ENCODE results near the gene SLFN13. TPM values are rescaled to one million over a fixed set of nuclear protein-coding genes. Genes with fewer than 3 reads are reported as not detected.
"Not testable (repeated sequence)": the region's sequence is repeated elsewhere in the genome, so short reads cannot be mapped to it uniquely, and the experiment has no call there.

SLFN13 gene
- total and polyA plus RNA-seq, 2 experiments from 2014 or later = 2.2 to 5.5 TPM

- WGBS (ENCODE audit: low lambda C conversion rate, missing lambda C conversion rate) = 91% methylated on average over 2 of the region's 2 CpGs
- Histone ChIP-seq H3K9me3 (ENCODE audit: low read depth) (no peaks in the 10 kb centered on the region), H2AFZ (no peak overlapping the region)
Observed at GRCh38 chr17:35428229-35428628, 20.3 kb downstream of the SLFN13 start.

GRCh38 chr17:35423761-35424160 is 24.8 kb downstream of the SLFN13 start:
- Histone ChIP-seq H3K27ac (no peak overlapping the region), H3K27me3 (no peaks in the 10 kb centered on the region), H3K9me3 (ENCODE audit: low read depth) (no peaks in the 10 kb centered on the region), H3K79me2 (no peaks in the 10 kb centered on the region), H3K4me3 (no peak overlapping the region), H2AFZ (no peak overlapping the region), H3K4me2 (no peak overlapping the region), H3K9me2 (replicated peaks; ENCODE audit: insufficient read depth) (no peaks in the 10 kb centered on the region), H3K4me1 (ENCODE audit: insufficient read depth) (no peaks in the 10 kb centered on the region), H4K20me1 (ENCODE audit: insufficient read depth, poor library complexity, severe bottlenecking) (no peaks in the 10 kb centered on the region), H3K36me3 (replicated peaks; ENCODE audit: insufficient read depth, low read depth) (no peaks in the 10 kb centered on the region)
- DNase-seq (ENCODE audit: low spot score) = no peak
- TF ChIP-seq EZH2 (IDR thresholded peaks at IDR 0.05; ENCODE audit: borderline replicate concordance) = no peak
- TF ChIP-seq EZH2phosphoT487 (IDR thresholded peaks at IDR 0.05; ENCODE audit: low read depth, severe bottlenecking, unreplicated experiment) = no peak
- 86% methylated on average over 4 of the region's 4 CpGs for WGBS (ENCODE audit: low lambda C conversion rate, missing lambda C conversion rate)

More at GRCh38 chr17:35428229-35428628, 20.3 kb downstream of the SLFN13 start:
- H3K79me2 ChIP-seq = peaks cover 16% of the 10 kb centered on the region
- no peak overlapping the region for H3K4me3 ChIP-seq
- no peaks in the 10 kb centered on the region for H3K36me3 ChIP-seq (replicated peaks; ENCODE audit: insufficient read depth, low read depth)
- no peak for DNase-seq (ENCODE audit: low spot score)
- TF ChIP-seq EZH2phosphoT487 (IDR thresholded peaks at IDR 0.05; ENCODE audit: low read depth, severe bottlenecking, unreplicated experiment) = no peak
- TF ChIP-seq CTCF (IDR thresholded peaks at IDR 0.05; ENCODE audit: poor library complexity) = no peak
- TF ChIP-seq EZH2 (IDR thresholded peaks at IDR 0.05; ENCODE audit: borderline replicate concordance) = no peak
- peaks cover 2% of the 10 kb centered on the region for H3K4me1 ChIP-seq (ENCODE audit: insufficient read depth)
- no peaks in the 10 kb centered on the region for H3K9me2 ChIP-seq (replicated peaks; ENCODE audit: insufficient read depth)
- H3K4me2 ChIP-seq = no peak overlapping the region
- no peaks in the 10 kb centered on the region for H3K27me3 ChIP-seq
- H3K27ac ChIP-seq = no peak overlapping the region
- no peaks in the 10 kb centered on the region for H4K20me1 ChIP-seq (ENCODE audit: insufficient read depth, poor library complexity, severe bottlenecking)

GRCh38 chr17:35421069-35421468 is 27.5 kb downstream of the SLFN13 start:
- not testable (repeated sequence) for H3K27me3 ChIP-seq; DNase-seq (ENCODE audit: low spot score); H3K36me3 ChIP-seq (replicated peaks; ENCODE audit: insufficient read depth, low read depth); H3K9me2 ChIP-seq (replicated peaks; ENCODE audit: insufficient read depth); H2AFZ ChIP-seq; H4K20me1 ChIP-seq (ENCODE audit: insufficient read depth, poor library complexity, severe bottlenecking); H3K27ac ChIP-seq; H3K9me3 ChIP-seq (ENCODE audit: low read depth); H3K79me2 ChIP-seq; H3K4me1 ChIP-seq (ENCODE audit: insufficient read depth); H3K4me2 ChIP-seq; H3K4me3 ChIP-seq
- 94% methylated on average over 9 of the region's 9 CpGs for WGBS (ENCODE audit: low lambda C conversion rate, missing lambda C conversion rate)

- no peak for DNase-seq (ENCODE audit: low spot score)
- no peak for TF ChIP-seq CTCF (IDR thresholded peaks at IDR 0.05; ENCODE audit: poor library complexity)
- no peak for TF ChIP-seq EZH2 (IDR thresholded peaks at IDR 0.05; ENCODE audit: borderline replicate concordance)
- no peak for TF ChIP-seq EZH2phosphoT487 (IDR thresholded peaks at IDR 0.05; ENCODE audit: low read depth, severe bottlenecking, unreplicated experiment)
- 98% methylated on average over 2 of the region's 2 CpGs for WGBS (ENCODE audit: low lambda C conversion rate, missing lambda C conversion rate)
- Histone ChIP-seq H3K4me2 (no peak overlapping the region), H3K36me3 (replicated peaks; ENCODE audit: insufficient read depth, low read depth) (no peaks in the 10 kb centered on the region), H3K9me3 (ENCODE audit: low read depth) (no peaks in the 10 kb centered on the region), H4K20me1 (ENCODE audit: insufficient read depth, poor library complexity, severe bottlenecking) (no peaks in the 10 kb centered on the region), H3K27ac (no peak overlapping the region), H3K79me2 (no peaks in the 10 kb centered on the region), H3K4me1 (ENCODE audit: insufficient read depth) (no peaks in the 10 kb centered on the region), H3K4me3 (no peak overlapping the region), H3K27me3 (no peaks in the 10 kb centered on the region), H3K9me2 (replicated peaks; ENCODE audit: insufficient read depth) (no peaks in the 10 kb centered on the region), H2AFZ (no peak overlapping the region)
Observed at GRCh38 chr17:35416659-35417058, 31.9 kb downstream of the SLFN13 start.

- 98% methylated on average over 2 of the region's 2 CpGs for WGBS (ENCODE audit: low lambda C conversion rate, missing lambda C conversion rate)
- not testable (repeated sequence) for H3K27me3 ChIP-seq; H3K36me3 ChIP-seq (replicated peaks; ENCODE audit: insufficient read depth, low read depth); H3K4me2 ChIP-seq; H2AFZ ChIP-seq; H3K9me2 ChIP-seq (replicated peaks; ENCODE audit: insufficient read depth); DNase-seq (ENCODE audit: low spot score); H3K27ac ChIP-seq; H3K9me3 ChIP-seq (ENCODE audit: low read depth); H3K79me2 ChIP-seq; H4K20me1 ChIP-seq (ENCODE audit: insufficient read depth, poor library complexity, severe bottlenecking); H3K4me3 ChIP-seq; H3K4me1 ChIP-seq (ENCODE audit: insufficient read depth)
Observed at GRCh38 chr17:35414707-35415106, 33.9 kb downstream of the SLFN13 start.

Data from hepatocyte (in vitro differentiated cells).